Activated T-cell treated with anti-CD3 and anti-CD28 coated beads, Interleukin-2, amount 50 U/mL, for 1 hour (primary cell): Measurements from ENCODE around the gene FOXO1.

Experiments
- DNase-seq: peaks from one replicate; pipeline ENCODE4 v3.0.0-alpha.2; 2020

FOXO1 gene

DNA sequence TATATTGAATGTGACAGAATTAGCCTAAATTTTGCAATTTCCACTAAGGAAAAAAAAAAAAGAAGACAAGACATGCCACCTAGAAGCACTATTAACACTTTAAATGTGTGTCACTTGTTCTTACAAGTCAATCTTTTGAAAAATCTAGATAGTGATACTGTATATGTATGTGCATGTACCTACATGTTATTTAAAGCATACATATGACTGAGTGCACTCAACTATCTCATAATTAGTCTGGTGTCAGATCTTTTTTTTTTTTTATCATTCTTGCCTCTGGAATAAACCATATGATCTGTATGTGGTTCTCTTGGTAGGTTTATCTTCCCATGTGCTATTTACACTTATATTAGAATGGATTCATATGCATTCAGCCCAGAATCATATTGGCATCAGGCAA lies 62.3 kb downstream of the FOXO1 start:
- DNase-seq: no peak

DNA sequence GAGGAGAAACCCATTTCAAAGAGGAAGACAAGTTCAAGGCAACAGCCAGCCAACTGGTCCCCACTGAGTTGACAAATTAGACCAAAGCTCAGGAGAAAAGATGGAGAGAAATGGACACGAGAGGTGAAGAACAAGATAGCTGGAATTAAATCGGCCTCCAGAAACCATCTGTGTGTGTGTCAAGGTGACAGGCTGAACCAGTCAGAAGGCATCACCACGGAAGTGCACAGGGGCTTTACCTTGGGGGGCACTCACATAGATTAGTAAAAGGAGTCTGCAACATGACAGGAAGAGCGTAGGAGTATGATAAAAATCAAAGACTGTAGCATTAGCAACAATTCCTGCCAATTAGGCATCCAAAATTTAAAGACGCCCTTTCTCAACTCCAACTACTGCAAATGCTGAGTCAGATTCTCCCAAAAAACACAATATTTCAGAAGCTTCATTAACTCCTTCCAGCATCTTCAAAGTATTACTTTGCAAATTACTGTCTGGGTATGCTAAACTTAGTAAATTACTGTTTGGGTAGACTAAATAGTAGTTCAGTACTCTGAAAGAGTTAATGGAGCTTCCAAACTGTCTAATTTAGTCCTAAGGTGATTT lies 66.2 kb downstream of the FOXO1 start:
- DNase-seq: no peak

DNA sequence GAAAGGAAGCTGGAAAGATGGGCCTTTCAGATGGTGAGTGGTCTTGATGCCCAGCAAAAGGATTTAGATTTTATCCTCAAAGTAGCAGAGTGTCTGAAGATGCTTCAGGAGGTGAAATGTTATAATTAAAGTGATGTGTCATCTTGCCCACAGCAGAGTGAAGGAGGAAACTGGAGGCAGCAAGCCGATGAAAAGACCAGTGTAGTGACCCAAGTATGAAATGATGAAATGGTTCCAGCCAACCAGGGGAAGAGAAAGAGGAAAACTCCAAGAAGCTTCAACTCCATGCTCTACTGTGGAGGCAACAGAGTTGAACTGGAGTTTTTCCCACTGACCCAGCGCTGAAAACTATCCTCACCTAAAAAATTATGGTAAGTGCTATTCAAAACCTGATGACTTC lies 66.7 kb downstream of the FOXO1 start:
- DNase-seq: no peak

DNA sequence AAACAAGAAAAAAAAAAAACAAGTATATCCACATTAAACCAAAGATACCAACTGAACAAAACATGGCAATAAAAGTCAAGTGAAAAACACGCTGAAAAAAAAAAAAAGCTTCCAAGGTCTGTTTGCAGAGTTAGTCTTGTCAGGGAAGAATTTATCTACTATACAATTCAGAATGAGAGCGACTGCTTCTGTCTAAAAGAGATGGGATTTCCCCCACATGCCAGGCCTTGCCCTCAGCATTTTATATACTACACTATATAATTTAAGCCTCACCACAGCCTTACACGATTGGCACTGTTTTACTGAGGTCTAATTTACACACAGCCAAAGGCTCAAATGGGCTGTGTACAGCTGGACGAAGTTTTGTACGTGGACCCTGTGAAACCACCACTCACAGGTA lies 67.3 kb downstream of the FOXO1 start:
- DNase-seq: no peak

DNA sequence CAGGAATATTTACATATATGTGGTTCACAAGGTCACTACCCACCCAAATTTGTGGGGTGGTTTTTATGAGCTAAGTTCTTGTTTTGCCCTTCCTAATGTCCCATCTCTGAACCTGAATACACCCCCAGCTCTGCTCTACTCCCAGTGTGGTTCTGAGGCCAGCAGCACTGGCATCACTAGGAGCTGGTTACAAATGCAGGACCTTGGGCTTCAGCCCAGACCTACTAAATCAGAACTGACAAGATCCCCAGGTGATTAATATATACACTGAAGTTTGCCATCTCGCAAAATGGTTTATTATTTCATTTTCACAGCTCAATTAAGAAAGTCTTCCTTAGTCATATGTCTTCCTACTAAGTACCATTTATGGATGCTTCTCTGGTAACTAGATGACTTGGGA lies 67.9 kb downstream of the FOXO1 start:
- DNase-seq: no peak

DNA sequence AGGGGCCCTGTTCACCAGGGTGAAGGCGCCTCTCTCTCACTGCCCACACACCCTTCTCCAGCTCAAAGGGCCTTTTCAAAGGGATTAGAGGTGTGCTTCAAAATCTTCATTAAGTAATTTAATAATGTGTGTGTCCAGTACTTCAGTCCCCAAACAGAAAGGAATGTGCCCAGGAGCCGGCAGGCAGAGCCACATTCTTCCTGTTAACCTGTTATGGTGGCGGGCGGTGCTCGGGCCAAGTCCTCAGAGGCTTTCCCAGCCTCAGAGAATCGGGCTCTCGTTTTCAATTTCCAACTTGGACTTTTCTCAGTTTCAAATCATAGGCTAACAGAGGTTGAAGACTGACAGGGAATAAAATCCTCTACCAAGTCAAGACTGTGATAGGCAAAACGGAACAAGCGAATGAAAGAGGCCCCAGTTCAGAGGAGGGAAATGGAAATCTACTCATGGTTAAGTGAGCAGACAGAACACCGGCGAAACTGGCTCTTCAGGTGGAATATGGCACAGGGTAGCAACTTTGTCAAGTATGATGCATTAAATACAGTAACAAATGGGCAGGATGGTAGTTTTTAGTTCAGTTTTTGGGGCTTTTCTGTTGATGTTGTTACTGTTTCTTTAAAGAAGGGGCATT lies 68.6 kb downstream of the FOXO1 start:
- no peak for DNase-seq

DNA sequence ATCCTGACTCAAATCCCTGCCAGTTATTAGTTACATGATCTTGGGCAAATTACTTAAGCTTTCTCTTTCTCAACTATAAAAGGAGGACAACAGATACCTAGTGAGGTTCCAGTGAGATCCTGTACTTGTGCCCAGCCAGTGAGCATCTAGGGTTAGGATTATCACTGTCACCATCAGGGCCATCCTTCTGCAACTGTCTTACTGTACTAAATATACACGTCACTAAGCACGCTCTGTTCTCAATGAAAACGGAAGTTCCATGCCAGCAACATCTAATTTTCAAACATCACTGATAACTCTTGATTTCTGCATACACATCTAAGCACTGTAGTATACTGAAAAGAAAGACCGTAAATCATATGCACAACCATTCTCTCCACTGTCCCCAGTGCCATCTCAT lies 70.0 kb downstream of the FOXO1 start:
- no peak for DNase-seq

DNA sequence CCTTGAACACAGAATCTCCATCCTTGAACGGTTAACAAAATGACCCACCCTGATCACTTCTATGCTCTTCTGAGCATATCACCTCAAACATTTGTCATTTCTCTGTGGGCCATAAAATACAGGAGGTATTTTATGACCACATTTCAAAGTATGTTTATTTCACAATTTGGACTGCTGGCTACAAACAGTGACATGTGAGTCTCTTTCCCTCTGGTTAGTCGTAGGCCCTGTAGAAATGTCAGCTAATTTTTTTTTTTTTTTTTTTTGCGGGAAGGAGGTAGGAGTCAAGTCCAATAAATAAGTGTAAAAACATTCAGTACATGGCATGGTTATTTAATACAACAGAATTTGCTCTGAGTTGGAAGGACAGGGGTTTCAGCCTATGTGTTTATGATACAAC lies 70.7 kb downstream of the FOXO1 start:
- no peak for DNase-seq

DNA sequence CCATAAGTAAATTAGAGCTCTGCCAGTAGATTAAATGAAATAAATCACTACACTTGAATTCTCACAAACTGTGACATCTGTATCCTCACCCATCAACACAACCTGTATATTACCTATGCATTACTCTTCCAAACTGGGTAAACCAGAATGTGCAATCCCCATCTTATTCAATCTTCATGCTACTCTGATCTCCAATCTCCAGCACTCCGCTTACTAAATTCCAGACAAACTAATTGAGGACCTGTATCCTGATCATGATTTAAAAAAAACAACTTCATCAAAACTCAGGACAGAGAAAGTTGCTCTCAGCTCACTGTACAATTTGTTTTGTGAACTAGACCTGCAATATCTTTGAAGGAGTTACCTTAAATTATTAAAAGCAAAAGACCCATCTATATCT lies 74.4 kb downstream of the FOXO1 start:
- DNase-seq: no peak

DNA sequence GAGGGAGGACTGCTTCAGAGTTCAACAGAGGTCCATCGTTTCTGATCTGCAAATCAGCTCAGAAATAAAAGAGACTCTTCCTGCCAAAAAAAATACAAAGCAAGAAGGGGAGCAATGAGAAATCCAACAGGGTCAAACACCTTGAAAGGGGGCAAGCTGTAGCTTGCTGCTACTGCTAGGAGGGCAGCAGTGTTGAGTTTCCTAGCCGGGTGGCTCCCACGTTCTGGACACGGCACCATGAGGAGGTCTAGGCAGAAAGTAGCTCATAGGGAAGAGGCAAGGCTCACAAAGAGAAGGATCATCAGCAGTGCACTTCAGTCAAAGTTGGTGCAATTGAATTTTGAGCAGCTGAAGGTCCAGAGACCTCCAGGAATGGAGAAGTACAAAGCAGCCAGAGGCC lies 75.3 kb downstream of the FOXO1 start:
- DNase-seq: no peak

DNA sequence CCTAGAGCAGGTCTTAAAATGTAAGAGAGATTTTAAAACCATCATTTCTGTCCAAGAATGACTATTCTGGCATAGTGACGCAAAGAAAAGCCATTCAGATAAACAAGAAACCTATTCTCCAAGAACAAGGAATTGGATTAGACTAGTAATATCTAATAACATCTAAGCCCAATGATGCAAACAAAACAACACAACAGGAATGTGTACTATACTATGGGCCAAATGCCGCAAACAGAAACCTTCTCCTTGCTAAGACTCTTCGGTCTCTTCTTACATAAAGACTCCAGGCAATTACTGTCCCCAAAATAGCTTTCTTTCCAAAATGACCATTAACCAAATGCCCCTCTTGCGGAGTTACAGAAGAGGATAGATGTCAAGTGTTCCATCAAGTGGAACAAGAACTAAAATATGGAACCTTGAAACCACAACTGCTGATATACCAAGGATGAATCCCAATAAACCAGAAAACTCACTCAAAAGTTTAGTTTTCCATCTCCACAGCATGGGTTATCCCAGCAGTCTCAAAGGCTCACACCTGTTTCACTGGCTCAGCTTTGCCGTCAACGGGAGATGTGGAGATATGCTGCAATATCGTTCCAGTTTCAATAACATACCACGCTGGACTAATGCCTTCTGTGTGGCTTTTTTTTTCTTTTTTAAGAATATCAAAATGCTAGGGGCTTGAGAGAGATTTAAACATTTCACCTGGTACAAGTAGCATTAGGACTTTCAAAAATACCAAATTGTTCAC lies 76.2 kb downstream of the FOXO1 start:
- no peak for DNase-seq

DNA sequence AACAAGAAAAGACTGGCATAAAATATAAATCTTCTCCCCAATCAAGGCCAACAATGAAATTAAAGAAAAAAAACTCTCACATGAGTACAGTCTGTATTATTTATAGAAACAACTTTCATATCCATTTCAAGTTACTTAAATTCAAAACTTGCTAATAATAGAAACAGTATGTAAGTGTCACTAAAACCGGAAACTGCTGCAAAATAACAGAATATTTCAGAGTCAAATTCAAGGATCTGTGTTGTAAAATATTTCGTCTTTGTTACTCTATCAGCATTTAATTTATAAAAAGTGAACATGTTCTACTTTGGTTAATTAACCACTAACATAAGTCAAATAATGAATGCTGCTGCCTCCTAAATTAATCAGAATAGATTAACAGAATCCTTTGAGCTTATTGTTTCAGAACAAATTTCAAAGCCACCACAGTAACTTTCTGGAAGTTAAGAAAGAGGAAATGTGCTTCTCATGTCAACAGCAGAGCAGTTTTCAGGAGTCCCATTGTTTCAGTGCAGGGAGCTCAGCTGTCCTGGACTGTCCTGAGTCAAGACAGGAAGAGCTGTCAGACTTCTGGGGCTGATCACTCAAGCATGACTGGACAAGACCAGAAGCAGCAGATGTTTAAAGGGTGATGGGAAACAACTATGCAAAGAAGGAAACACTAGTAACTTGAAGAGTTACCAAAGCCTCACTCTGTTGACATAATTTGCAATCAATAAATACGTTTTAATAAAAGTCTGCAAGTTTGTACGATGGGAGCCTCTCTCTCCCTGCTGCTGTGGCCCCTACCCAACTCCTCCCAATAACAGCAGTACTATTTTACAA lies 76.9 kb downstream of the FOXO1 start:
- no peak for DNase-seq

DNA sequence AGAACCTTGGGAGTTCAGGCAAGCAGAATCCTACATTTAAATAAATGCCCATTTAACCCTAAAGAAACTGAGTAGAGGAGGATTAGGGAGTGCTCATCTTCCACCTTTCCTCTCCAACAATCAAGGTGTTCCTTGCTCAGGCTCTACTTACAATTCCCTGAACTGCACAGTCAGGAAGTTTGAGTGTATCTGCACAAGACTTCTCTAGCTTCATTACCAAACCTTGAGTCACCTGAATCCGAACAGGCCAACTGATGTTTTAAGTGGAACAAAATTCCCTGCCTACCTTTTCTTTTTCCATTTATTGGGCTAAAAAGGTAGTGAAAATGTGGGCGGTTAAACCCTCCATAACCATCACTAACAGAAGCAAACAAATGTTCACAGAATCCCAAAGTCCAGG lies 78.3 kb downstream of the FOXO1 start:
- no peak for DNase-seq

DNA sequence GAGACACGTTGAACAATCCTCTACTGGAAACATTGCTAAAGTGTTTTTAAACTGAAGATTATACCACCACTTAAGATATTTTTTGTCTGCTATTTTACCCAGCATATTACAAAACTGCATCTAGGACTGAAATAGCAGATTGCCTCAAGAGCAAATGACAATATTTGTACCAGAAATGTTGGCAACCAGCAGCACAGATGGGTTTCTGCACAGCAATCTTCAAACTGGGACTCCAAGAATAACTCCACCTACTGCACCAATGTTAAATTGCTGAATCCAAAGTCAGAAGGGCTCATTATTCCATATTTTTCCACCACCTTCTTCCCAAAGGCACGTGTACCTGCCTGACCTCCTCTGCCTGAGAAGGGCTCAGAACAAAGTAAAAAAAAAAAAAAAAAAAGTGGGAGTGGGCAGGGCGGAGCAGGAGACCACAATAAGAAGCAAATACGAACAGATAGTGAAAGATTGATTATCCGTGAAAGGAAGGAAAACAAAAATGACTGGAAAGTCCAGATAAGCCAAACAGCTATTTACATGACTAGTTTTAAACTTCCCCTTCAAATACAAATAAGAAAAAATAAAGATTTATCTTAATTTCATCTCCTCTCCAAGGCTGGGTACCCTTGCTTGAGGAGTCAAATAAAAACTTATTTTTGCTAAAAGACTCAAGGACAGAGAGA lies 79.4 kb downstream of the FOXO1 start:
- no peak for DNase-seq

DNA sequence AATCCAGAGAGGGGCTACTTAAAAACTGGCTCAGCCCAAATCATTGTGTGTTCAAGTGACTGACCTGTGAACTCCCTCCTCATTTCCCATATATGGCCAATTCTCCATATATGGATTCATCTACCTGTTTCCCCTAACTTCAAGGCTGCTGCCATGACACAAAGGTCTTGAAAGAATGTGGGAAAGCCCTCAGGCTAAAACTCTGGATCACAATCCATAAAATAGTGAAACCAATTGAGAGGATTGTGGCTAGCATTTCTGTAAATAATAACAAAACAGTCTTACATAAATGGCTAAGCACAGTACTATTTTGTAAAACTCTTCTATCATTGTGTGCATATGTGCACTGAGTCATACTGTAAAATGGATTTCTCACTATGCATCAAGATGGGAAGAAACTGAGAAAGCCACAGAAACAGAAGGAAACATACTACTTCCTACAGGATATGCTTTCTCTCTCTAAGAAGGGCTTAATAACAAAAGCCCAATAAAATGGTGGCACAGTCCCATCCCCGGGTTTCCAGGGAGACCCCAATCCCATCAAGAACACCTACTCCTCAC lies 80.5 kb downstream of the FOXO1 start:
- DNase-seq: no peak

DNA sequence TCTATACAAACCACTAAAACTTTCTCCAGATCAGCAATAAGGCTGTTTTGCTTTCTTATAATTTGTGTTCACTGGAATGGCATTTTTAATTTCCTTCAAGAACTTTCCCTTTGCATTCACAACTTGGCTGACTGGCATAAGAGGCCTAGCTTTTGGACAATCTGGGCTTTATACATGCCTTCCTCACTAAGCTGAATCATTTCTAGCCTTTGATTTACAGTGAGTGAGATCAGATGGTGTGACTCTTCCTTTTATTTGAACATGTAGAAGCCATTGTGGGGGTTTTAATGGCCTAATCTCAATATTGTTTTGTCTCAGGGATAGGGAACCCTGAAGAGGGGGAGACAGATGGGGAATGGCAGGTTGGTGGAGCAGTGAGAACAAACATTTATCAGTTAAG lies 82.7 kb downstream of the FOXO1 start:
- no peak for DNase-seq

DNA sequence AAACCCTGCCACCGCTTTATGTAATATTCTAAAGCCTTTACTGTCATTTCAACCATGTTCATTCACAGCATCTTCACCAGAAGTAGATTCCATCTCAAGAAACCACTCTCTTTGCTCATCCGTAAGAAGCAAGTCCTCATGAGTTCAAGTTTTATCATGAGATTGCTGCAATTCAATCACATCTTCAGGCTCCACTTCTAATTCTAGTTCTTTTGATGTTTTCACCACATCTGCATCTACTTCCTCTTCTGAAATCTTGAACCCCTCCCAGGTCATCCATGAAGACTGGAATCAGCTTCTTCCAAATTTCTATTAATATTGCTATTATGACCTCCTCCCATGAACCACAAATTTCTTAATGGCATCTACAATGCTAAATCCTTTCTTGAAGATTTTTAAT lies 83.9 kb downstream of the FOXO1 start:
- no peak for DNase-seq

DNA sequence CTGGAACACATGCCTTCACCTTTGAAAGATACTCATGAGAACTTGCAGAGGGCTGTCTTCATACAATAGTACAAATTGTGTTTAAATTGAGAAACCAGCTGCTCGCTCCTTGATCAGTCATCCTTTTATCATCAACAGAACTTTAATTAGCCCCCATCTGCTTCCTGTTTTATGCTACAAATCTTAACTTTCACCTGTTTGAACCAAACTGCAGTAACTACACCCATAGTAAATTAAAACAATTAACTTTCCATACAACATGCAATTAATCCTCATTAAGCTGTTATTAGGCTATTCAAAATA lies 85.2 kb downstream of the FOXO1 start:
- no peak for DNase-seq

DNA sequence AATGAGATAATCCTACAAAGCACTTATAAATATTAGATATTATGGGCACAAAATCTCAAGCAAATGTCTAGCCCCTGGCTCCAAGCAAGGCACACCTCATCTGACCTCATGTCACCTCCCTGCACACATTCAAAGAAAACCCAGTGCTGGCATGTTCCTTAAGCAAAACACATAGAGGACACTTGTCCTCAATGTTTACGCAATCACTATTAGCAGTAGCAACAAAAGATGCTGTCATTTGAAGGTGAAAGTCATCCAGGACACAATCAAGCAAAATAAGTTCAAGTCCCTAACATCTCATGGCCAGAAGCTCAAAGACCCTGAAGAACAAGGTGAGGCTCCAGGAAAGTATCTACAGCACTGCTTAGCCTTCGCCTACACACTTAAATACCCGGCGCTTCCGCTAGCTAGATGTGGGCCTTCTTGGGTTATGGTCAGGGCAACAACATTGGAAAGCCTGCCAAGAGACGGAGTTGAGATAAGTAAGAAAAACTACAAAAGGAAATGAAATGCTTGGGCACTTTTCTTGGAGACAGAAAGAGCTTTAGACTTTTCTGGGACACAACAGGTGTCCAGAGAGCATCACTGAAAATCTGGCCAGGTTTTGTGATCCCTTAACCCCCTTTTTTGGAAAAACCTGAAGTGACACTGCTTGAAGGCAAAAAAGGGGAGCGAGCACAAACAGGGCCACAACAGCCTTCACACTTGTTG lies 85.7 kb downstream of the FOXO1 start:
- no peak for DNase-seq

DNA sequence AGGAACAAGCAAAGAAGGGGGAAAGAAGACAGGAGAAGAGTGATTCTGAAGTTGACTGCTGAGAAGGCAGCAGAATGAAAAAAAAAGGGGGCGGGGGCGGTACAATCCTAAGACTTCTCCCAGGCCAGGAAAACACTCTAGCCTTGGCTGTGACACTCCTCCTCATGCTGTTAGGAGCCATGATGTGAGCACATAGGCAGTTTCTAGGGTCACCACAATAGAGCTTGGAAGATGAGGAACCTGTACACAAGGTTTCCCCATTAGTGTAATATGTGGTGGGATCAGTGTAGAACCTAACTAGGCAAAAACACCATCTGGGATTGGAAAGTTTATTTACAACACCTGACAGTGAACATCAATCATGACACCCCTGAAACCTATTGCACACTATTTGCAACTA lies 86.9 kb downstream of the FOXO1 start:
- DNase-seq: no peak

DNA sequence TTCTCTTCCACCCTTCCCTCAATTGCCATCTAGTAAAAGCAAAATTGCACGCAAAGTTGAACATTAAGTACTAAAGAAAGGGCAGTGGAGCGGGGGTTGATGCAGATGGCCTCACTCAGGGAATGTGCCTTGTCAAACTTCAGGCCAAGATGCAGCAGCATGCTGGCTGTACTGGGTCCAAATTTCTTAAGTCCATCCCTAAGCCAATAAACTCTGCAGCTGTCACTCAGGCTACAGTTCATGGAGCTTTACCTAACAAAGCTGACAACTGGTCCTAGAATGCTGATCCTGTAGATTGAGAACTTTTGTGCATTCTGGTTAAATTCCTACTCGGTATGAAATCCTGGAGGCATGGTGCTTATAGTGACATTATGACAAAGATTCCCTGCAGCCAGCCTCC lies 88.4 kb downstream of the FOXO1 start:
- no peak for DNase-seq

DNA sequence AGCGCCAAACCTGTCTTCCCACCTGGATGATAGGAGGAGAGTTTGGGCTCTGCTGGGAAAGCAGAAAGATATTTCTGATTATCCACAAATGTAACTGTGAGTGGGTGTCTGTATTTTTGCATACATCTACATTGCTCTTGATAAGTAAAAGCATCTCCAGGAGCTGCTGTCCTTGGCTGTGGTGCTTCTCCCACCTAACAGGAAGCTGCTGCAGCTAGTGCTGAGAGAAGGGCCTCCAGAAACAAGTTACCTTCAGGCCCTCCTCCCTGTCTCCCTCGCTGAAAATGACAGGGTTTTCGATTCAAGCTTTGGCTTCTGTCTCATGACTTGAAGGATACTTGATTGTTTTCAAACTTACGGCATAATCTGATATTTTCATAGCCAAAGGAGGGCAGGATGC lies 90.1 kb downstream of the FOXO1 start:
- no peak for DNase-seq
